Panc1 (cell line): Measurements from ENCODE around the gene BRME1.

Experiments used
- TCF7L2 ChIP-seq: IDR thresholded peaks from 2 replicates; pipeline ENCODE4 v1.6.1; 2011; ENCODE audit warnings: mild to moderate bottlenecking, low read depth, low read length, inconsistent platforms
- TF ChIP-seq, protein P1 (sequence below): fragments of 450-650 bp; IDR thresholded peaks from 2 replicates; pipeline ENCODE4 v1.5.1; 2017; ENCODE audit warnings: mild to moderate bottlenecking

DNA sequence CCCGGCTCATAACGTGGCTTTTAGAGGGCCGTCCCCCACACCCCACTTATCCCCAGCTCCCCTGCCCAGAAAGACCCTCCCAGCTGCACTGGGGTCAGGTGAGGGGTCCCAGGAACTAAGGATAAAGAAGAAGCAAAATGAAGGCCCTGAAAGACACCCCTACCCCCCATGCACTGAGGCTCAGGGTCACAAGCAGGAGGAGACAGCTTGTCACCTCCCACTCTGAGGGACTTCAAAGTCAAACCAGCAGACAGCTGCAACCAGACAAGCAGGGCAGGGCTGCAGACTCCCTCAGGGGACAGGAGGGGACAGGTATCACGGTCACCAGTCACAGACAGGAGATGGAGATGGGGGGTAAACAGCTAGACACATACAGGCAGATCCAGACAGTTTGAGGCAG is 35.0 kb downstream of the BRME1 start:
- TF ChIP-seq, protein P1, sequence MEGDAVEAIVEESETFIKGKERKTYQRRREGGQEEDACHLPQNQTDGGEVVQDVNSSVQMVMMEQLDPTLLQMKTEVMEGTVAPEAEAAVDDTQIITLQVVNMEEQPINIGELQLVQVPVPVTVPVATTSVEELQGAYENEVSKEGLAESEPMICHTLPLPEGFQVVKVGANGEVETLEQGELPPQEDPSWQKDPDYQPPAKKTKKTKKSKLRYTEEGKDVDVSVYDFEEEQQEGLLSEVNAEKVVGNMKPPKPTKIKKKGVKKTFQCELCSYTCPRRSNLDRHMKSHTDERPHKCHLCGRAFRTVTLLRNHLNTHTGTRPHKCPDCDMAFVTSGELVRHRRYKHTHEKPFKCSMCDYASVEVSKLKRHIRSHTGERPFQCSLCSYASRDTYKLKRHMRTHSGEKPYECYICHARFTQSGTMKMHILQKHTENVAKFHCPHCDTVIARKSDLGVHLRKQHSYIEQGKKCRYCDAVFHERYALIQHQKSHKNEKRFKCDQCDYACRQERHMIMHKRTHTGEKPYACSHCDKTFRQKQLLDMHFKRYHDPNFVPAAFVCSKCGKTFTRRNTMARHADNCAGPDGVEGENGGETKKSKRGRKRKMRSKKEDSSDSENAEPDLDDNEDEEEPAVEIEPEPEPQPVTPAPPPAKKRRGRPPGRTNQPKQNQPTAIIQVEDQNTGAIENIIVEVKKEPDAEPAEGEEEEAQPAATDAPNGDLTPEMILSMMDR, result no peak
- no peak for TF ChIP-seq TCF7L2
